HG02870 (cell line): ENCODE data around the gene WNT10A.
"Not testable (repeated sequence)": the region's sequence is repeated elsewhere in the genome, so short reads cannot be mapped to it uniquely, and the experiment has no call there.

Experiments used
- ATAC-seq: cut with Tn5 transposase; IDR thresholded peaks from one replicate; pipeline ENCODE4 v1.9.1; 2021; ENCODE audit warnings: mild to moderate bottlenecking, moderate library complexity; ENCODE audit not compliant: unreplicated experiment

Gene WNT10A

DNA sequence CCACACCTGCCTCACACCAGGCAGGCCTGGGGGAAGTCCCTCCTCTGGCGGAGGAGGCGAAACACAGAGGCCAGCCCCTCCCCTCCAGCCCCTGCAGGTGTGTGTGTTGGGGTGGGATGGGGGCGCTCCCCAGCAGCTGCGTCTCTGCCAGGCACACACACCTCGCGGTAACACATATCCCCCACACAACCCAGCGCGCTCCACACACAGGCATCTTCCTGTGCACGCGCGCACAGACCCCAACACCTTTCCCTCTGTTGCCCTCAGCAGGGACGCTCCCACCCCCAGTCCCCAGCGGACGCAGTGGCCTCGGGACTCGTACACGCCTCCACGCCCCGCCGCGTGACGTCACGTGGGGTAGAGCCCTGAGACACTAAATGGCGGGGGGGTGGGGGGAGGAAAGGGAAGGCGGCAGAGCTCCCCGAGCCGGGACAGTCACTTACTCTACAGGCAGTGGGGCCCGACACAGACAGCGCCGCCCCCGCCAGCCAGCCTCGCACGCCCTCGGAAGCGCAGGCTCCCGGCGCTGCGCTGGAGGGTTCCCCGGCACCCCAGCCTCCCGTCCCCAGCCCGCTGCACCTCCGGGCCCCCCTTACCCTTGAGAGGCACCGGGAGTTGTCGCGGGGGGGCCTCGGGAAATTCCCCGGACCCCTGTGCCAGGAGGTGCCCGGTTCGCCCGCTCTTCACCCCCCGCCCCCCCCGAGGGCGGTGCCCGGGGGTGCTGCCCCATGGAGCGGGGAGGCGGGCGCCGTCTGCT, at the start of gene WNT10A:
Gene WNT10A, plus strand, starts transcription at position 751 of the 757 bp plus-strand sequence. CDS start 144 bp downstream, outside the sequence.
- ATAC-seq = peak; percentile 71

DNA sequence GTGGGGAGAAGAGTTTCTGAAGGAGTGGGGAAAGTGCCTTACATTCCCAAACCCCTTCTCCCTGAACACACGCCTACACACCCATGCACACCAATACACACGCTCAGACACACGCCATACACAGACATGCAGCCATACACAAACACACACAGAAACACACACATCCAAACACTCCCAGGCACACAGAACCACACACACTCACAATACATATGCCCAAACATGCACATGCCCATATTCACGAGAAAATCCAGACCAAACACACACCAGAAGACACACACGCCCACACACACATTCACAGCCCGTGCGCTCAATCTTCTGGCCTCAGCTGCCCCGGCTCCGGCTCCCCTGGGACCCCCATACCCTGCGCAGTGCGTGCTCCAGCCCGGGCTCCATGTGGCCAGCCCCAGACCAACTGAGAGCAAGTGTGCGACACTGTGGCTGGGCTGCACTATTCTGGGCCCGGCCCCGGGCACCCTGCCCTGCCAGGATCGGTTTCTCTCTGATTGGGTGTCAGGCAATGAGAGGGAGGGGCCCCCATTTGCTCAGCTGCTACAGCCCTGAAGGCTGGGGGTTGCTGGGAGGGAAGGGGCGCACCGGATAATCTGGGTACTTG, 49.2 kb upstream of the WNT10A start, which contains the start of gene PRKAG3:
Gene PRKAG3, minus strand, starts transcription at position 426 of the 613 bp plus-strand sequence.
- no peak for ATAC-seq

DNA sequence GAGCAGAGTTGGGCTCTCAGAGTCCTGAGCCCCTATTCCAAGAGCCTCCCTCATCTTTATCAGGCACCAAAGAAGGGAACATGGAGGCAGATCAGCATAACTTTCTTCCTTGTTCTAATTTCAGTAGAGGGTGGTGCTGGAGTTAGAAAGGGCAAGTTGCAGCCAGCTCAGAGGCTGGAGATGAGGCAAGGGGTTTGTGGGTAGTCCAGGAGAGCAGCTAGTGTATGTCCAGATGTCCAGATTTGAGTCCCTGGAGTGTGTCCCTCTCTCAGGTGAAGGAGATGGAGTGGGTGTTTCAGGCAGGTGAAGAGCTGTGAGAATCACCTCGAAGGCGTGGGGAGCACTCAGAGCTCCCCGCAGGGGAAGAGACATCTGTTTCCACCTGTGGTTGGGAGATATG, 48.6 kb upstream of the WNT10A start:
- ATAC-seq = no peak

DNA sequence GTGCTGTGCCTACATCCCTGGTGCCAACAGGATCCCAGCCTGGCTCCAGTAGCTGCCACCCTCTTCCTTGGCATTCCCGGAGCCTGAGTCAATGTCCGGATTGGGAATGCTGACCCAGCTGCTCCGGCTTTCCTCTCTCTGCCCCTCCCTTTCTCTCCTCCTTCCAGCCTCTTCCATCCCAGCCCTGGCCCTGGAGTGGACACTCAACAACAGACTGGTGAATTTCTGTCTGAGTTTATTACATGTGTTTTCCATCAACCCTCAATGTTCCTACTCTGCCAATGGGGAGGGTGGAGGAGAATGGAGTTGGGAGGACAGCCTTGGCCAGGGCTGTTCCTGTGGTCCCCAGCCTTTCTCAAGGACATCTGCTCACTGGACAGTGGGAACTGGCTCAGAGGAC, 48.1 kb upstream of the WNT10A start:
- ATAC-seq = no peak

DNA sequence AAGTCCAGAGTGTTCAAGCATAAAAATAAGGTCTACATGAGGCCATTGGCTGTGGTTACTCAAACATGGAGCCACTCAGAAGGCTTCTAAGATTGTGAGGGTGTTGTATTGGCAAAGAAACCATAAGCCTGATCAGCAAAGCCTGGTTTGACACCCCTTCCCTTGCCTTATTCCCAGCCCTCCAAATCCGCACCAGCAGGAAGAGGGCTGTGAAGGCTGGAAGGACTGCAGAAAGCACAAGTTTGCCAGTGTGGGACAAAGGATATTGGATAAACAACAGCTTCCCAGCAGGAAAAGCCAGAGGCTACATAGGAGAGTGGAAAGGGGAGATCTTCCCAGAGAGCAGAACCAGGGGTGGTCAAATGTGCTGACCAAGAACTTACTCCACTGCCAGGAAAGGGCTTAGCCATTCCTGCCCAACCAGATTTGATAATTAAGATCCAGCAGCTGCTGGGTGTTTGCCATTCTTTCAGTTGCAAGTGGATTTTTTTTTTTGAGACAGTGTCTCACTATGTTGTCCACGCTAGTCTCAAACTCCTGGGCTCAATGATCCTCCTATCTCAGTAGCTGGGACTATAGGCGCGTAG, 47.5 kb upstream of the WNT10A start:
- ATAC-seq = no peak

DNA sequence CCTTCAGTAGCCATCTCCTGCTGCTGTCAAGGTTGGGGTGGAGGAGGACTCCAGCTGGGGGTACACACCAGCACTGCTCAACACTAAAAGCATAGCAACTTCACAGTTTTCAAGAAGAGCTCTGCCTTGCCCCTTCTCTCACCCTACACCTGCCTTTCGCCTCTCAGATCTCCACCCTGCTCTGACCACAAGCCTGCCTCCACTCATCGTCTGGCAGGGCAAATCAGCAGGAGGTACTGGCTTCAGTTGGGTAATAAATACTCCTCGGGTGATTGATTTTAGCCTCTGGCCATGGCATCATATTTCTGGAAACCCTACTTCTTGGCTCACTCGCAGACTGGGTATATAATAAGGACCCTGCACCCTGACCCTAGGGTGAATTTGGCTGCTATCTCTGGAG, 46.0 kb upstream of the WNT10A start:
- no peak for ATAC-seq

DNA sequence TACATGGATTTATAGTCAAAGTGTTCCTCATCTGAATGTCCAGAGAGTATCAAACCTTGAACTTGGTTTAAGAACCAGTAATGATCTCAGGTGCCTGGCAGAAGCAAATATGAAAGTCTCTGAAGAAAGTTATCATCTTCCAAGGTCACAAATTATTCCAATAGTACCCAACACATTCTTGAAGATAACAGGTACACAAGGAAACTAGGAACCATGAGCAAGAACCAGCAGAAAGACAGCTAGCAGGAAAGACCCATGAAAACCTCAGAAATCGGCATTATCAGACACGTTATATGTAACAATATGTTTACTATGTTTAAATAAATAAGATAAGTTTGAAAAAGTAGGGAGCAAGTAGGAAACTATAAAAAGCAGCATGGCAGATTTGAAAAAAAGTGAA, 43.2 kb upstream of the WNT10A start:
- ATAC-seq = no peak

DNA sequence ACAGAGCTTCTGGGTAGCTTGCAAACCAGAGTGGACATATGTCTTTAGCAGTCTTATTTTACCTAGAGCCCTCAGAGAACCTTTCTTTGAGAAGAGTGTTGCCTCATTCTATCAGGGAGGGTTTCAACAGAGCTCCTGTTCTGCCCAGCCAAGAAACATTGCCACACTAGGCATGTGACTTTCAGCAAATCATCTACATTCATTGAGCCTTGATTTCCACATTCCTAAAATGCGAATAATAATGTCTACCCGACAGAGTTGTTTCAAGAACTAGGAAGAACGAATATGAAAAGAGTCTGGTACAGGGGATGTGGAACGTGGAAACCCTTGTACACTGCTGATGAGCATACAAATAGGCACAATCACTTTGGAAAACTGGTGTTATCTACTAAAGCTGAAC, 41.2 kb upstream of the WNT10A start:
- ATAC-seq = no peak

DNA sequence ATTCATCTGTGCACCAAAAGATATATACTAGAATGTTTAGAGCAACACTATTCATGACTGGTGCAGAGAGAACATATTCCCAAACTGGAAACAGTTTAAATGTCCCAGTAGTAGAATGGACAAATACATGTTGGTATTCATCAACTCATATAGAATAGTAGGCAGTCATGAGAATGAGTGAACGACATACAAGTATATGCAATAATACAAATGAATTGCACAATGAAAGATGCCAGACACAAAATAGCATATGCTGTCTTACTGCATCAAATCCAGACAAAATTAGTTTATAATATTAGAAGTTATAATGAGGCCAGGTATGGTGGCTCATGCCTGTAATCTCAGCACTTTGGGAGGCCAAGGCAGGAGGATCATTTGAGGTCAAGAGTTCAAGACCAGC, 40.8 kb upstream of the WNT10A start:
- ATAC-seq = no peak

DNA sequence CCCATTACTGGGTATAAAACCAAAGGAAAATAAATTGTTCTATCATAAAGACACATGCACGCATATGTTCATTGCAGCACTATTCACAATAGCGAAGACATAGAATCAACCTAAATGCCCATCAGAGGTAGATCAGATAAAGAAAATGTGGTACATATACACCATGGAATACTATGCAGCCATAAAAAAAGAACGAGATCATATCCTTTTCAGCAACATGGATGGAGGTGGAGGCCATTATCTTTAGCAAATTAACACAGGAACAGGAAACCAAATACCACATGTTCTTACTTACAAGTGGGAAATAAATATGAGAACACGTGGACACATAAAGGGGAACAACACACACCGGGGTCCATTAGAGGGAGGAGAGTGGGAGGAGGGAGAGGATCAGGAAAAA, 36.3 kb upstream of the WNT10A start:
- ATAC-seq = not testable (repeated sequence)

DNA sequence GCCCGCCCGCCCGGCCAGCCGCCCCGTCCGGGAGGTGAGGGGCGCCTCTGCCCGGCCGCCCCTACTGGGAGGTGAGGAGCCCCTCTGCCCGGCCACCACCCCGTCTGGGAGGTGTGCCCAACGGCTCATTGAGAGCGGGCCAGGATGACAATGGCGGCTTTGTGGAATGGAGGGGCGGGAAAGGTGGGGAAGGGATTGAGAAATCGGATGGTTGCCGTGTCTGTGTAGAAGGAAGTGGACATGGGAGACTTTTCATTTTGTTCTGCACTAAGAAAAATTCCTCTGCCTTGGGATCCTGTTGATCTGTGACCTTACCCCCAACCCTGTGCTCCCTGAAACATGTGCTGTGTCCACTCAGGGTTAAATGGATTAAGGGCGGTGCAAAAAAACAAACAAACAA, 33.7 kb upstream of the WNT10A start:
- not testable (repeated sequence) for ATAC-seq

DNA sequence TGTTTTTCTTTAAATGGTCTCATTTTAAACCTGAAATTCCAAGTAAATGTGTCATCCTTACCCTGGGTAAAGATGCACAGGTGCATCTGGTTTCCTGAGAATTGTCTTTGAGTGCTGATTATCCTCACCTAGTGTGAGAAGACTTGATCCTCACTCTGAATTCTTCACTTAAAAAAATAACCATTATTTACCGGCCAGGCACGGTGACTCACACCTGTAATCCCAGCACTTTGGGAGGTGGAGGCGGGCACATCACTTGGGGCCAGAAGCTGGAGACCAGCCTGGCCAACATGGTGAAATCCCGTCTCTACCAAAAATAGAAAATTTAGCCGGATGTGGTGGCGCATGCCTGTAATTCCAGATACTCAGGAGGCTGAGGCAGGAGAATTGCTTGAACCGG, 30.9 kb upstream of the WNT10A start:
- no peak for ATAC-seq

DNA sequence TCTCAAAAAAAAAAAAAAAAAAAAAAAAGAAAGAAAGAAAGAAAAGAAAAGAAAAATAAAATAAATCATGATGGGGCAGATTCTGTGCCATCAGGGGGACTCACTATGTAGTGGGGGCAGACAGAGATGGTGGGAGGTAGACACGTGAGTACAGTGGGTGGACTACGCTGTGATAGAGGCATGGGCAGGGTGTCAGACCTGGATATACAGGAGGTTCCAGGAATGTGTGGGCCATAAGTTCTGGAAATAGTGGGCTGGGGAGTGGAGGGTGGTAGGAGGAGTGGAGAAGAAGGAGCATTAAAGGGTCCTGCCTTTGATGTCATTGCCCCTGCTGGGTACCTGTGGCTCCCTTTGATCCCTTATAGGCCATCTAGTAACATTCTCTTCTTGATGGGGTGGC, 29.9 kb upstream of the WNT10A start:
- ATAC-seq = no peak

DNA sequence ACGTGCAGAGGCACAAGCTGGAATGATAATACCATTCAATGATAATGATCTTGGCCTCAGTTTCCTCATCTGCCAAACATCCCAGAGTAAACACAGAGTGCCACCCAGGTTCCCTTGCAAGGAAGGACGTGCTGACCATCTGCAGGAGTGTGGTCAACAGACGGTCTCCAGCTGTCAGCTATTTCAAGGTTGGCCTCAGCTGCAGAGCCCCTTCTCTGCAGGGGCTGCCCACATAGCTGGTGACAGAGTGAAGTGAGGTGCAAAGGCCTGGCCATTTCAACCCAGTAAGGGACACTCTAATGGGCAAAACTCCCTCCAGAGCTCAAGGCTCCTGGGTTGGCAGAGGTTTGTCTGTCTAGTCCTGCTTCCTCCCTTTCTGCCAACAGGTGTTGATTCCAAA, 29.4 kb upstream of the WNT10A start:
- no peak for ATAC-seq

DNA sequence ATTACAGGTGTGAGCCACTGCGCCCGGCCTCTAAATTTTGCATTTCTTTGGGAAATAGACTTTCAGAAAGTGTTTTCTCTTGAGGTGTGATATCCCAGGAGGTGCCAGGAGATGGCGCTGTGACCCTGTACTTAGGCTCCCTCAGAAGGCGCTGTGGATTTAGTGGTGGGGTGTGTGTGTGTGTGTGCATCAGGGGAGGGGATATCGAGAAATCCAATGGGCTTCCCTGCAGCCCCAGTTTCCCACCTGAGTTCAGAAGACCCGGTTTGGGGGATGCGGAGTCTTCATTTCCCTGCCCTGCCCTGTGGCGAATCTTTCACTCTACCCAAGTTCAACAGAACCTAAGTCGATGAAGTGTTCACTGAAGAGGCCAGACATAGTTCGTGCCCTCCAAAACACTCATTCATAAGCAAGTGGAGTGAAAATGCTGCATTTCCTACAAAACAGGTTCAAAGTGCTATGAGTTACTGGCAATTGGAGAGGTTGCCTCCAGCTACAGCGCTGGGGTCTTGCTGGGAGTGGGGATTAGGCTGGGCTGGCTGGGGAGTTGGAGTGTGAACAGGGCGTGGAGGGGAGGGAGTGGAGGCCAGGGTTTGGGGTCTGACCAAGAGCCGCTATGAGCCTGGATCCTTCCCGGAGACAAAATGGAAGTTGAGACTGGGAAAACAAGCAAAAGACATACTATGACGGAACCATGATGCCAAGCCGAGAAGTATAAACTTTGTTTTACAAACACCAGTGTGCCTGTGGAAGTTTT, 27.6 kb upstream of the WNT10A start:
- no peak for ATAC-seq

DNA sequence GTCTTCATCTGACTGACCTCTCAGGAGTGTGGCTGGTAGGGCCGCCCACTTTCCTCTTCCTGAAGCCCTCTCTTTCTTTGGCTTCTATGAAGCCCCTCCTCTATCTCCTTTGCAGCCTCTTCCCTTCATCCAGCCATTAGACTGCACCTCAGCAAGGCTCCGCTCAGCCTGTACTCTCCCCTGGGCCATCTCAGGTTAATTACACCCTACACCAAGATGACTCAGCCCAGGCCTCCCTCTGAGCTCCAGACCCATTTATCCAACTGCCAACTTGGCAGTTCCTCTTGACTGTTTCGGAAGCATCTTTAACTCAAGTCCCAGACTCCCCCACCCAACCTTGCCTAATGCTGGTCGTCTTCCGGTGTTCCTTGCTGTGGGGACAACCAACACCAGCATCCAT, 26.9 kb upstream of the WNT10A start:
- ATAC-seq = no peak

DNA sequence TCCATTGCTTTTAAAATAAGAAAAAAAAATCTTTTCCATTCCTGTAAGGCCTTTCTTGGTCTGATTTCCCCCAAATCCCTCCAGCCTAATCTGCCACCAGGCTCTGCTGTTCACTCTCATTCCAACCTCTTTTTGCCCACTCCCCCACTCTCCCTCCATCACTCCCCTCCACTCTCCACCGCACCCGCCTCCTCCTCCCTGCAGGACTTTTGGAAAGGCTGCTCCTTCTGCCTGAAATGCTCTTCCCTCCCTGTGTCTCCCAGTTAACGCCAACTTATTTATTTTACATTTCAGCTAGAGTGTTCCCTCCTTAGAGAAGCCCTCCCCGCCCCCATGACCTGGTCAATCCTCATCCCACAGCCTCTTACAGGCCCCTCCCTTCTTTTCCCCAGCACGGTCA, 25.8 kb upstream of the WNT10A start:
- no peak for ATAC-seq

DNA sequence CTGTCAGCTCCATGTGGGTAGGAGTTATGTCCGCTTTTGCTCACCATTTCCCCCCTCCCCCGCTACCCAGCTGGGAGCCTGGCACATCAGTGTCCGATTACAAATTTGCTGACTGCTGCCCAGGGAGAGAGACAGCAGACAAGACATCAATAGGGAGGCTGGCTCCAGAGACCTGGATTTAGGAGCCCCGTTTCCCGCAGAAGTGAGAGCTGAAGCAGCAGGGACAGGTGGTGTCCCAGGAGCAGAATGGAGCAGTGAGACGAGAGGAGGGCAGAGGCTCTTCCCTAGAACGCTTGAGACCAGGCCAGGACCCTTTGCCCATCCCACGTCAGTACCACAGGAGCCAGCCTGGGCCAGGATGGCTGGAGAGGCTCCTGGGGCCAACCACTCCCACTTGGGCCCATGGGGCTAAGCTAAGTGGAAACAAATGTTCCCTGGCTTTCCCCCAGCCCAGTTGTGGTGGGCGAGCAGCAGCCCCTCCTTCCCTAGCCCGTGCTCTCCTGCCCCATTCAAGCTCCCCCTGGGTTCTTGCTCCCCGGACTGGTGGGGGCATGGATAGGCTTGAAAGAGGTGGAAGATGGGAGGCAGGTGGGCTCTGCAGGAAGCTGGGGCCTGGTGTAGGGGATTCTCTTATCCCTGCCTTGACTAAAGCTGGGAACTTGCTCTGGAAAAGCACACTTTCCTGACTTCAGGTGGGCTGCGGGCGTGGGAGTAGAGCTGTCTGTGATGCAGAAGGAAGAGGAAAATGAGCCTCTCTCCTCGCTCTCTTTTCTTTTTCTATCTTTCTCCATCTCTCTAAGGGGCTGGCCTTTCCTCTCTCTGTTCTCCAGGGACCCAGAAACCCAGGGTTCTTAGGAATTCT, 25.1 kb upstream of the WNT10A start:
- ATAC-seq = no peak

DNA sequence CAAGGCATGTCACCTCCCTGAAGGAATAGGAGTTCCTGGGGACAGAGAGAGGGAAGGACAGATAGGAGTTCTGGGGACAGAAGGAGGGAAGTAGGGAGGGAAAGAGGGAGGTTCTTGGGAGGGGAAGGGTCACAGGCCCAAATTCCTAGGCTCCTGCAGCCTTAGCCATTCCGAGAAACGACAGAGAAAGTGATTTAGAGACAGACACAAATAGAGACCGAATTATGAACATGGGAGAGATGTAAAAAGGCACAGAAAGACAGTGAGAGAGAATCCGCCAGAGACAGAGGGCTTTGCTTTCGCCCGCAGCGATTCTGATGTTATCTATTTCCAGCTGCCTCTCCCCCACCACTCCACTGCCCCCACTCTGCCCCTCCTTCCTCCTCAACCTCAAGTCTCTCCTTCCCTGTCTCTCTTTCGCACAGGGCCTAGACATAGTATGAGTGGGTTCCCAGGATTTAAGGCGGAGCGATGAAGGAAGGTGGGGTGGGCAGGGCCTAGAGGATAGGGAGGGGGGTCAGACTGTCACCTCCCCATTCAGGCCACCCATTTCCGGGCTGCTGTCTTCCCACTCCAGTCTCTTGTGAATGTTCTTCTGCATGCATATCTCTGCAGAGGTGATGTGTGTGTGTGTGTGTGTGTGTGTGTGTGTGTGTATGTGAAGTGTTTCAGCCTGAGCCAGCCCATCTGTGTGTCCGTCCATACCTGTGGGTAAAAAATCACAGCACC, 24.3 kb upstream of the WNT10A start:
- no peak for ATAC-seq

DNA sequence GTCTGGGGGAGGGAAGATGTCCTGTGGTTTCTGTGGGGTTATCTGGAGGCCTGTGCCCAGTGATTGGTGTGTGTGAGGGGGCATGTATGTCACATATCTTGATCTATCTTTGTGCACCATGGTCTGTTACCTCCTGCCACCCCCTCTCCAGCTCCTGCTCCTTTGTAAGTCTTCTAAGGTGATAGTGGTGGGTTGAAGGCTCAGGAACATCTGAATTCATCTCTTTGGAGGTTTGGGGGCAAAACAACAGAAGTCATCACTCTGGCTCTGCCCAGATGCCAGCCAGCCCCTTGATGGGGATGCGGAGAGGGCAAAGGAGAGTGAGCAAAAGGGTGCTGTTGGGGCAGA, 23.8 kb upstream of the WNT10A start:
- no peak for ATAC-seq
